BE2C (cell line): ENCODE measurements around the gene C10orf88.

Experiments
- DNase-seq: peaks from one replicate; pipeline ENCODE4 v3.0.0-alpha.2; 2020
- H3K27me3 ChIP-seq: fragments of 250-450 bp; sonication (Bioruptor Pico); 2 replicates; pipeline ENCODE4 v1.5.1; 2020; ENCODE audit warnings: mild to moderate bottlenecking
- H3K36me3 ChIP-seq: fragments of 250-450 bp; sonication (Bioruptor Pico); 2 replicates; pipeline ENCODE4 v1.5.1; 2020; ENCODE audit warnings: mild to moderate bottlenecking
- H3K4me1 ChIP-seq: fragments of 250-450 bp; sonication (Bioruptor Pico); 2 replicates; pipeline ENCODE4 v1.5.1; 2020
- H3K4me3 ChIP-seq: 2 replicates; pipeline ENCODE4 v1.5.1; 2011; ENCODE audit warnings: low read depth, low read length
- H3K9me3 ChIP-seq: fragments of 250-450 bp; sonication (Bioruptor Pico); 2 replicates; pipeline ENCODE4 v1.5.1; 2020
- CTCF ChIP-seq: IDR thresholded peaks from 2 replicates; pipeline ENCODE4 v1.5.1; 2012; ENCODE audit warnings: mild to moderate bottlenecking, low read depth, low read length

Gene C10orf88

GRCh38 chr10:122955892-122956291 is 1.9 kb upstream of the C10orf88 start:
- H3K9me3 ChIP-seq = peaks cover 7% of the 10 kb centered on the region
- no peak overlapping the region for H3K4me3 ChIP-seq
- H3K4me1 ChIP-seq = 0 out of 2 replicates have a peak, but pooled peaks cover 2% of the 10 kb centered on the region
- H3K27me3 ChIP-seq = no peaks in the 10 kb centered on the region
- no peak for TF ChIP-seq CTCF
- H3K36me3 ChIP-seq = no peaks in the 10 kb centered on the region; the same call in 1 of the 2 replicates
- no peak for DNase-seq

GRCh38 chr10:122954731-122955050 is 664 bp upstream of the C10orf88 start:
- Histone ChIP-seq H3K4me3 (no peak overlapping the region), H3K36me3 (no peaks in the 10 kb centered on the region; the same call in 1 of the 2 replicates), H3K9me3 (peaks cover 7% of the 10 kb centered on the region), H3K27me3 (no peaks in the 10 kb centered on the region), H3K4me1 (0 out of 2 replicates have a peak, but pooled peaks cover 2% of the 10 kb centered on the region)
- DNase-seq = no peak
- no peak for TF ChIP-seq CTCF

GRCh38 chr10:122949296-122949695 is 4.7 kb downstream of the C10orf88 start:
- no peaks in the 10 kb centered on the region for H3K27me3 ChIP-seq
- H3K9me3 ChIP-seq = no peaks in the 10 kb centered on the region; the same call in 1 of the 2 replicates
- DNase-seq = no peak
- no peak for TF ChIP-seq CTCF
- H3K36me3 ChIP-seq = peaks cover 10% of the 10 kb centered on the region
- H3K4me3 ChIP-seq = no peak overlapping the region
- H3K4me1 ChIP-seq = 0 out of 2 replicates have a peak, but pooled peaks cover 2% of the 10 kb centered on the region

DNA sequence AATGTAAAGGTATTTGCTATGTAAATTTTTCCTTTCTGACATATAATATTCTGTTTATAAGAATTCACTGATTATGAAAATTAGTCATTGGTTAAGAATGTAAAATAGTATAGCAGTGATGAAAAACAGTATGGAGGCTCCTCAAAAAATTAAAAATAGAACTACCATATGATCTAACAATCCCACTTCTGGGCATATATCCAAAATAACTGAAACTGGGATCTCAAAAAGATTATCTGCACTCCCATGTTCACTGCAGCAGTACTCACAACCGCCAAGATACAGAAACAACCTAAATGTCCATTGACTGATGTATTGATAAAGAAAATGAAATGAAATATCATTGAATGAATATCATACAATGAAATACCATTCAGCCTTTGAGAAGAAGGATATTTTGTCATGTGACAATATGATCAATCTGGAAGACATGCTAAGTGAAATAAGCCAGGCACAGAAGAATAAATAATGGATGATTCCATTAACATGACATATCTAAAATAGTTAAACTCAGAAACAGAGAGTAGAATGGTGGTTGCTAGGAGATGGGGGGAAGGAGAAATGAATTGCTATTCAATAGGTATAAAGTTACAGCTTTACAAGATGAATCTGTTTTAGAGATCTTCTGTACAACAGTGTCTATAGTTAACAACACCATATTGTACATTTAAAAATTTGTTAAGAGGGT is 14.0 kb downstream of the C10orf88 start:
- DNase-seq = no peak
- Histone ChIP-seq H3K4me3 (no peak overlapping the region), H3K27me3 (no peaks in the 10 kb centered on the region), H3K36me3 (peaks cover 19% of the 10 kb centered on the region), H3K9me3 (no peaks in the 10 kb centered on the region), H3K4me1 (no peaks in the 10 kb centered on the region; the same call in 1 of the 2 replicates)
- TF ChIP-seq CTCF = no peak

DNA sequence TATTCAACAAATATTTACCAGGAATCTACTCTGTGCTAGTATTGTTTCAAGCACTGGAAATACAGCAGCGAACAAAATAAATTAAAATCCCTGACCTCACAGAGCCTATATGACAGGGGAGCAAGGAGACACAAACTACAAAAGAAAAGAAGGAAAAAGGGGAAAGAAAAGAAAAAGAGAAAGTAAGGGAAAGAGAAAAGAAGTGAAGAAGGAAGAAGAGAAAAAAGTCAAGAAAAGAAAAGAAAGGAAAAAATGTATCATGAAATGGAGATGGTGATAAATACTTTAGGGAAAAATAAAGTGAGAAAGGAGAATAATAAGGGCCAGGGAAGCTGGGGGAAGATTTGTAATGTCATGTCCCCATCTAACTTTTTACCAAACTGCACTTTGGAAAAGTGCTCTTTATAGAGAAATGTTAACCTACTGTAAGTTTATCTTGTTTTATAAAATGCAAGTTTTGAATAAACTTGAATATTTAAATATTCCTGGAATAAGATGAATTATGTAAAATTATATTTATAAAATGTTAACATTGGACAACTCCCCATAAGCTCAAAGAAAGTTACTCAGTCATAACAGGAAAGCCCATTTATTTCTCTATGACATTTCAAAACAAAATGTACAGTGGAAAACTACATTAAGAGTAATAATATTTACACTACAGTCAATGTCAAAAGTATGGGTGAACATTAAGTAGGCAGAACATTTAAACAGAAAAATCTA is 14.7 kb downstream of the C10orf88 start:
- H3K4me3 ChIP-seq = no peak overlapping the region
- H3K36me3 ChIP-seq = peaks cover 23% of the 10 kb centered on the region
- no peak for DNase-seq
- H3K9me3 ChIP-seq = no peaks in the 10 kb centered on the region
- no peaks in the 10 kb centered on the region for H3K27me3 ChIP-seq
- no peaks in the 10 kb centered on the region; the same call in 1 of the 2 replicates for H3K4me1 ChIP-seq
- no peak for TF ChIP-seq CTCF
